CD14-positive monocyte (primary cell): ENCODE results near the gene ADA. TPM values are rescaled to one million over a fixed set of nuclear protein-coding genes. Genes with fewer than 3 reads are reported as not detected.

Experiments used
- DNase-seq, 3 donors: peaks; one replicate each; pipeline ENCODE4 v3.0.0-alpha.2; 2011 to 2022
- H2AFZ ChIP-seq: 2 replicates; pipeline ENCODE4 v1.6.0; 2012; ENCODE audit warnings: mild to moderate bottlenecking, low read depth, low read length, inconsistent platforms; ENCODE audit not compliant: insufficient read depth, poor library complexity, severe bottlenecking
- H3K27ac ChIP-seq, 2 donors: 1 replicate in 1 of 2; 2 replicates in 1 of 2; pipeline ENCODE4 v1.5.1; 2012 to 2013; ENCODE audit warnings: low read length in 2 of 2, control low read depth in 1 of 2, inconsistent platforms in 1 of 2, low read depth in 1 of 2, mild to moderate bottlenecking in 1 of 2
- H3K27me3 ChIP-seq, 2 donors: one replicate each; pipeline versions ENCODE4 v1.6.0 to v1.6.1; 2011 to 2013; ENCODE audit warnings: low read length in 2 of 2; ENCODE audit not compliant: control insufficient read depth in 2 of 2, insufficient read depth in 2 of 2
- H3K36me3 ChIP-seq, 2 donors: replicated peaks in 1 of 2; 1 replicate in 1 of 2; 2 replicates in 1 of 2; pipeline versions ENCODE4 v1.5.1 to v1.6.1; 2012 to 2013; ENCODE audit warnings: low read length in 2 of 2, control low read depth in 1 of 2, inconsistent platforms in 1 of 2, mild to moderate bottlenecking in 1 of 2; ENCODE audit not compliant: insufficient read depth in 2 of 2, control insufficient read depth in 1 of 2
- H3K4me1 ChIP-seq, 2 donors: 1 replicate in 1 of 2; 2 replicates in 1 of 2; pipeline versions ENCODE4 v1.5.1 to v1.6.1; 2012 to 2013; ENCODE audit warnings: low read length in 2 of 2, control low read depth in 1 of 2, inconsistent platforms in 1 of 2, mild to moderate bottlenecking in 1 of 2, moderate library complexity in 1 of 2; ENCODE audit not compliant: insufficient read depth in 2 of 2, control insufficient read depth in 1 of 2
- H3K4me2 ChIP-seq: replicated peaks from 2 replicates; pipeline ENCODE3; 2012; ENCODE audit warnings: low read length, moderate library complexity, mild to moderate bottlenecking; ENCODE audit not compliant: poor library complexity, severe bottlenecking; ENCODE audit errors: extremely low read depth
- H3K4me3 ChIP-seq, 3 experiments: fragments of 200-600 bp in 1 of 3; sonication (generic) in 1 of 3; replicated peaks in 1 of 3; 1 replicate in 2 of 3; 2 replicates in 1 of 3; pipeline ENCODE4 v1.5.1; 2011 to 2013; ENCODE audit warnings: low read length in 3 of 3, mild to moderate bottlenecking in 3 of 3, control low read depth in 2 of 3, low read depth in 2 of 3, inconsistent platforms in 1 of 3, moderate library complexity in 1 of 3
- H3K79me2 ChIP-seq: 2 replicates; pipeline ENCODE4 v1.6.0; 2012; ENCODE audit warnings: mild to moderate bottlenecking, control low read depth, inconsistent platforms, low read length, moderate library complexity; ENCODE audit not compliant: insufficient read depth
- H3K9ac ChIP-seq: 2 replicates; pipeline ENCODE4 v1.6.0; 2017; ENCODE audit warnings: low read length, mild to moderate bottlenecking; ENCODE audit not compliant: insufficient read depth, poor library complexity, severe bottlenecking
- H3K9me3 ChIP-seq, 2 donors: replicated peaks in 1 of 2; 1 replicate in 1 of 2; 2 replicates in 1 of 2; pipeline versions ENCODE4 v1.5.1 to v1.6.1; 2012 to 2013; ENCODE audit warnings: low read length in 2 of 2, control low read depth in 1 of 2; ENCODE audit not compliant: control insufficient read depth in 1 of 2, insufficient read depth in 1 of 2
- H4K20me1 ChIP-seq: 2 replicates; pipeline ENCODE4 v1.6.0; 2012; ENCODE audit warnings: mild to moderate bottlenecking, low read length, control low read depth, moderate library complexity; ENCODE audit not compliant: insufficient read depth
- H3K27ac Mint-ChIP-seq, 7 donors: one replicate each; pipeline ENCODE4 v1.8.0; 2020; ENCODE audit warnings: mild to moderate bottlenecking in 7 of 7, mixed read lengths in 7 of 7, moderate library complexity in 6 of 7, inconsistent platforms in 2 of 7
- H3K27me3 Mint-ChIP-seq, 3 donors: one replicate each; pipeline ENCODE4 v1.8.0; 2021 to 2022; ENCODE audit warnings: low read depth in 3 of 3, mild to moderate bottlenecking in 3 of 3, mixed read lengths in 3 of 3, moderate library complexity in 3 of 3, inconsistent platforms in 1 of 3
- H3K36me3 Mint-ChIP-seq, 2 donors: one replicate each; pipeline ENCODE4 v1.8.0; 2020; ENCODE audit warnings: mixed read lengths in 2 of 2, inconsistent platforms in 1 of 2, mild to moderate bottlenecking in 1 of 2
- H3K4me1 Mint-ChIP-seq: one replicate; pipeline ENCODE4 v1.8.0; 2020; ENCODE audit warnings: mild to moderate bottlenecking, mixed read lengths
- H3K4me3 Mint-ChIP-seq, 2 donors: one replicate each; pipeline ENCODE4 v1.8.0; 2020; ENCODE audit warnings: mild to moderate bottlenecking in 2 of 2, mixed read lengths in 2 of 2, moderate library complexity in 1 of 2
- H3K9me3 Mint-ChIP-seq, 7 donors: one replicate each; pipeline ENCODE4 v1.8.0; 2020 to 2022; ENCODE audit warnings: mixed read lengths in 7 of 7, mild to moderate bottlenecking in 6 of 7, moderate library complexity in 6 of 7, inconsistent platforms in 2 of 7
- CTCF ChIP-seq: fragments of 200-600 bp; IDR thresholded peaks from one replicate; pipeline ENCODE4 v1.8.0; 2022; ENCODE audit warnings: antibody characterized with exemption, mild to moderate bottlenecking
- WGBS: methylation state at CpG from one replicate; pipeline ENCODE4 v1.1.5; 2013; ENCODE audit warnings: missing lambda C conversion rate; ENCODE audit not compliant: insufficient coverage; 5-methylcytosine and 5-hydroxymethylcytosine counted together
- intact Hi-C, 2 donors: fragments of 100-400 bp; cut with micrococcal nuclease; formaldehyde crosslinking; loops; one replicate each; pipeline versions ENCODE4 v1.15.0 to v1.15.1; 2023
- polyA plus RNA-seq, 3 donors: library from polyadenylated mRNA; depleted of rRNA in 1 of 3; unstranded in 2 of 3; stranded (reverse) in 1 of 3; fragments of 300-500 nt in 2 of 3; fragments of >200 nt in 1 of 3; fragmentation: Illumina TruSeq in 2 of 3; gene quantifications; 1 replicate in 2 of 3; 2 replicates in 1 of 3; pipeline ENCODE4 v1.2.3, GENCODE V29; 2012 to 2021

ADA gene
- polyA plus RNA-seq, 3 donors = 11.1 to 17.2 (median 15.6) TPM

GRCh38 chr20:44691424-44692423, 40.2 kb upstream of the ADA start:
- Mint-ChIP-seq H3K4me3 (no peak overlapping the region), H3K36me3 (no peaks in the 10 kb centered on the region), H3K27me3 (peaks cover 0 to 4% (median 2%) of the 10 kb centered on the region in 3 donors), H3K4me1 (no peaks in the 10 kb centered on the region), H3K9me3 (peaks cover 0 to 4% (median 0%) of the 10 kb centered on the region in 7 donors), H3K27ac (no peak overlapping the region)
- Histone ChIP-seq H3K4me1 (no peaks in the 10 kb centered on the region), H3K27ac (no peak overlapping the region), H3K36me3 (no peaks in the 10 kb centered on the region), H3K79me2 (no peaks in the 10 kb centered on the region), H3K4me2 (no peak overlapping the region), H3K4me3 (no peak overlapping the region), H3K9ac (no peak overlapping the region), H4K20me1 (no peaks in the 10 kb centered on the region), H3K9me3 (no peaks in the 10 kb centered on the region), H3K27me3 (no peaks in the 10 kb centered on the region), H2AFZ (no peak overlapping the region)
- WGBS = 85% methylated on average over 4 of the region's 7 CpGs
- TF ChIP-seq CTCF = no peak
- no peak for DNase-seq
- intact Hi-C loops = no loop called here

DNA sequence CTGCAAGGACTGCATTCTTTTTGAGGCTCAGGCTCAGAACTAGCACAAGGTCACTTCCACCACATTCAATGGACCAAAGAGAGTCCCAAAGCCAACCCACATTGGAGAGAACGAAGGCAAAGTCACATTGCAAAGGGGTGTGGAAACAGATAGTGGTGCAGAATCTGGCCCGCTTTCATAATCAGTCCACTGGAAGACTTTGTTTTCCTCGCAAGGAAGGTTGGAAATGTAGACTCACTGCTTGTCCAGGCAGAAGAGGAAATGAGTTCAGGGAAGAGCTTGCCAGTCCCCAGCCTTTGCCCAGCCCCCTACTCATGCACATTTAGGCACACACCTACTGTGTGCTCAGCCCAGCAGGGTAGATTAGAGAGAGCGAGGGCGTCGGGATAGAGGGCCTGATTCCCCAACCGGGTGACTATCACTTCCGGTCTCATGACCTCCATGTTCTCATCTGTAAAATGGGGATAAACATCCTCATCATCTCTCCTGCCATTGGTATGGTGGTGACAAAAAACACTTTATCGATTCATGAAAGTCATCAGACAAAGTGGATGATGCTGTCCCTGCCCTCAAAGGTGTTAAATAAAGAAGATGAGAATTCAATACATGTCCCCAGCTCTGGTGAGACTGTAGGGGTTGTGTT, 39.4 kb upstream of the ADA start:
- no peaks in the 10 kb centered on the region for H3K79me2 ChIP-seq
- no peaks in the 10 kb centered on the region for H4K20me1 ChIP-seq
- no peak overlapping the region for H3K9ac ChIP-seq
- peaks cover 0 to 4% (median 2%) of the 10 kb centered on the region in 3 donors for H3K27me3 Mint-ChIP-seq
- H2AFZ ChIP-seq = no peak overlapping the region
- H3K4me2 ChIP-seq = no peak overlapping the region
- H3K36me3 ChIP-seq = no peaks in the 10 kb centered on the region
- peaks cover 0 to 4% (median 0%) of the 10 kb centered on the region in 7 donors for H3K9me3 Mint-ChIP-seq
- no peaks in the 10 kb centered on the region for H3K4me1 ChIP-seq
- TF ChIP-seq CTCF = no peak
- intact Hi-C loops = no loop called here
- H3K27ac Mint-ChIP-seq = no peak overlapping the region
- no peaks in the 10 kb centered on the region for H3K27me3 ChIP-seq
- no peaks in the 10 kb centered on the region for H3K9me3 ChIP-seq
- no peak overlapping the region for H3K4me3 ChIP-seq
- 73% methylated on average over 3 of the region's 9 CpGs for WGBS
- no peak for DNase-seq
- H3K4me3 Mint-ChIP-seq = no peak overlapping the region
- H3K27ac ChIP-seq = no peak overlapping the region
- no peaks in the 10 kb centered on the region for H3K36me3 Mint-ChIP-seq
- H3K4me1 Mint-ChIP-seq = no peaks in the 10 kb centered on the region
